Fibroblast of lung (primary cell): ENCODE data around the gene TTC13. TPM values are rescaled to one million over a fixed set of nuclear protein-coding genes. Genes with fewer than 3 reads are reported as not detected.

Experiments
- DNase-seq, 2 donors: peaks; one replicate each; pipeline versions ENCODE4 v3.0.0 to v3.0.0-alpha.2; 2010; ENCODE audit warnings: low read depth in 2 of 2
- H2AFZ ChIP-seq: 2 replicates; pipeline ENCODE4 v1.5.1; 2012; ENCODE audit warnings: low read length, control low read depth, inconsistent platforms
- H3K27ac ChIP-seq: 2 replicates; pipeline ENCODE4 v1.5.1; 2011; ENCODE audit warnings: low read length, control low read depth; ENCODE audit not compliant: insufficient read depth
- H3K27me3 ChIP-seq: 2 replicates; pipeline ENCODE4 v1.5.1; 2011; ENCODE audit warnings: mild to moderate bottlenecking, low read length; ENCODE audit not compliant: control insufficient read depth, insufficient read depth
- H3K36me3 ChIP-seq: 2 replicates; pipeline ENCODE4 v1.5.1; 2011; ENCODE audit warnings: low read length; ENCODE audit not compliant: control insufficient read depth, insufficient read depth
- H3K4me1 ChIP-seq: 2 replicates; pipeline ENCODE4 v1.5.1; 2011; ENCODE audit warnings: low read length; ENCODE audit not compliant: control insufficient read depth, insufficient read depth; ENCODE audit errors: extremely low read depth
- H3K4me2 ChIP-seq: 2 replicates; pipeline ENCODE4 v1.5.1; 2011; ENCODE audit warnings: low read length, control low read depth; ENCODE audit not compliant: insufficient read depth; ENCODE audit errors: extremely low read depth
- H3K4me3 ChIP-seq, 4 experiments: fragments of 200-600 bp in 1 of 4; sonication (generic) in 1 of 4; replicated peaks in 1 of 4; 2 replicates each; pipeline ENCODE4 v1.5.1; 2011 to 2016; ENCODE audit warnings: low read length in 4 of 4, low read depth in 3 of 4, mild to moderate bottlenecking in 3 of 4, control low read depth in 2 of 4, inconsistent platforms in 1 of 4, mixed read lengths in 1 of 4; ENCODE audit not compliant: insufficient read depth in 1 of 4; ENCODE audit errors: control extremely low read depth in 1 of 4
- H3K79me2 ChIP-seq: 2 replicates; pipeline ENCODE4 v1.5.1; 2012; ENCODE audit warnings: mild to moderate bottlenecking, low read length, inconsistent platforms; ENCODE audit not compliant: control insufficient read depth, insufficient read depth
- H3K9ac ChIP-seq: 2 replicates; pipeline ENCODE4 v1.5.1; 2011; ENCODE audit warnings: mild to moderate bottlenecking, low read length, control low read depth; ENCODE audit not compliant: insufficient read depth
- H3K9me3 ChIP-seq: 2 replicates; pipeline ENCODE4 v1.5.1; 2012; ENCODE audit warnings: low read depth, low read length; ENCODE audit not compliant: control insufficient read depth, insufficient read depth
- H4K20me1 ChIP-seq: 2 replicates; pipeline ENCODE4 v1.5.1; 2011; ENCODE audit warnings: low read length; ENCODE audit not compliant: control insufficient read depth, insufficient read depth; ENCODE audit errors: extremely low read depth
- EZH2 ChIP-seq: IDR thresholded peaks from 2 replicates; pipeline ENCODE4 v1.5.1; 2012; ENCODE audit warnings: low read length, control low read depth, mild to moderate bottlenecking; ENCODE audit errors: missing control alignments
- polyA plus RNA-seq, 2 donors: library from polyadenylated mRNA; depleted of rRNA in 1 of 2; stranded (reverse) in 1 of 2; unstranded in 1 of 2; fragments of >200 nt; gene quantifications; 2 replicates each; pipeline ENCODE4 v1.2.1, GENCODE V29; 2011 to 2012; ENCODE audit warnings: missing spikeins in 1 of 2
- total RNA-seq: library from RNA; depleted of rRNA; stranded (reverse); fragments of >200 nt; gene quantifications from 2 replicates; pipeline ENCODE4 v1.2.1, GENCODE V29; 2014
- TF ChIP-seq, protein P1 (sequence below), 2 donors: IDR thresholded peaks in 1 of 2; conservative IDR thresholded peaks in 1 of 2; 1 replicate in 1 of 2; 2 replicates in 1 of 2; pipeline ENCODE4 v1.5.1; 2011 to 2012; ENCODE audit warnings: low read length in 2 of 2, control low read depth in 1 of 2, inconsistent platforms in 1 of 2, low read depth in 1 of 2, mild to moderate bottlenecking in 1 of 2

Gene TTC13
- total and polyA plus RNA-seq, 2 donors (not counting 1 experiment from before 2014, with no cell fraction given): 8.0 to 16.2 TPM

DNA sequence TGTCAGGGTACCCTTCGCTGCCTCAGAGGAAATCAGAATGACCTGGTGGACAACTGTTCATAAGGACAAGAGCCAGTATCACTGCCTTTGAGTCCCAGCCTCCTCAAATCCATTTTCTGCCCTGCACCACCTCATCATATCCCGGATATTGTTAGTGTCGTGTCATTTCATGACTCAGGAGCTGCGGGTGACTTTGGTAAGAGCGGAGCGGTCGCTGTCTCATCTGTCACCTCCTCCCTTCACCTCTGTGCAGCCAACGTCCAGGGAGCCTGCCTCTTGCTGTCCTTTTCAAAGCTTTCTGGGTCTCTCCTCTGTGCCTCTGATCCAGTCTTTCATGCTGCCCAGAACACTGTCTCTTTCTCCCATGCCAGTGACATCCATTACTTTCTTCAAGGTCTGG is 103.3 kb downstream of the TTC13 start:
- H3K79me2 ChIP-seq: no peaks in the 10 kb centered on the region
- no peak for DNase-seq
- peaks cover 15% of the 10 kb centered on the region for H3K4me1 ChIP-seq
- no peak overlapping the region for H3K27ac ChIP-seq
- TF ChIP-seq EZH2: no peak
- TF ChIP-seq, protein P1, sequence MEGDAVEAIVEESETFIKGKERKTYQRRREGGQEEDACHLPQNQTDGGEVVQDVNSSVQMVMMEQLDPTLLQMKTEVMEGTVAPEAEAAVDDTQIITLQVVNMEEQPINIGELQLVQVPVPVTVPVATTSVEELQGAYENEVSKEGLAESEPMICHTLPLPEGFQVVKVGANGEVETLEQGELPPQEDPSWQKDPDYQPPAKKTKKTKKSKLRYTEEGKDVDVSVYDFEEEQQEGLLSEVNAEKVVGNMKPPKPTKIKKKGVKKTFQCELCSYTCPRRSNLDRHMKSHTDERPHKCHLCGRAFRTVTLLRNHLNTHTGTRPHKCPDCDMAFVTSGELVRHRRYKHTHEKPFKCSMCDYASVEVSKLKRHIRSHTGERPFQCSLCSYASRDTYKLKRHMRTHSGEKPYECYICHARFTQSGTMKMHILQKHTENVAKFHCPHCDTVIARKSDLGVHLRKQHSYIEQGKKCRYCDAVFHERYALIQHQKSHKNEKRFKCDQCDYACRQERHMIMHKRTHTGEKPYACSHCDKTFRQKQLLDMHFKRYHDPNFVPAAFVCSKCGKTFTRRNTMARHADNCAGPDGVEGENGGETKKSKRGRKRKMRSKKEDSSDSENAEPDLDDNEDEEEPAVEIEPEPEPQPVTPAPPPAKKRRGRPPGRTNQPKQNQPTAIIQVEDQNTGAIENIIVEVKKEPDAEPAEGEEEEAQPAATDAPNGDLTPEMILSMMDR (conservative IDR thresholded peaks at IDR 0.05 in 1 of 2, IDR thresholded peaks at IDR 0.05 in 1 of 2; ENCODE audit: low read depth in 1 of 2, low read length in 2 of 2): no peak
- no peak overlapping the region for H3K9ac ChIP-seq
- no peaks in the 10 kb centered on the region for H4K20me1 ChIP-seq
- no peak overlapping the region for H2AFZ ChIP-seq
- H3K27me3 ChIP-seq: no peaks in the 10 kb centered on the region
- no peaks in the 10 kb centered on the region for H3K9me3 ChIP-seq
- H3K4me2 ChIP-seq: no peak overlapping the region
- no peaks in the 10 kb centered on the region for H3K36me3 ChIP-seq
- H3K4me3 ChIP-seq: no peak overlapping the region

GRCh38 chr1:230870916-230871315 is 107.7 kb downstream of the TTC13 start:
- Histone ChIP-seq H2AFZ (no peak overlapping the region), H4K20me1 (no peaks in the 10 kb centered on the region), H3K9ac (no peak overlapping the region), H3K9me3 (no peaks in the 10 kb centered on the region), H3K36me3 (no peaks in the 10 kb centered on the region), H3K79me2 (peaks cover 21% of the 10 kb centered on the region), H3K4me1 (peaks cover 9% of the 10 kb centered on the region), H3K4me2 (no peak overlapping the region), H3K4me3 (no peak overlapping the region), H3K27me3 (no peaks in the 10 kb centered on the region), H3K27ac (no peak overlapping the region)
- no peak for DNase-seq
- TF ChIP-seq, protein P1 (conservative IDR thresholded peaks at IDR 0.05 in 1 of 2, IDR thresholded peaks at IDR 0.05 in 1 of 2; ENCODE audit: low read depth in 1 of 2, low read length in 2 of 2): no peak
- no peak for TF ChIP-seq EZH2

DNA sequence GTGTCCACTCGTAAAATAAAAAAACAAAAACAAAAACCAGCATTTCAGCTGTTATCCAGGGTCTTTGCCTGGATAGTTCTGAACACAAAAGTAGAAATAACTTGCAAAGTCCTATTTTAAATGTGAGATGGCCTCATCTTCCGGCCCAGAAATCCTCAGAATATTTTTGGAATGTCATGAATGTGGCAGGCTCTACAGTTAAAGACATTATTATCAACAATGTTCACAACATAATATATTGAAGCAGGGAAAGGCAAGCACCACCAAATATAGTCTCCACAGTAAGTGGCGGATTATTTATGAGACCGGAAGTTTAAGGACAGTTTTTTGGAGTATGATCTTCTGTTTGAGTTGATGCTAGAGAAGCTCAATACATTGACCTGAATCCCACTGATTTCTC is 109.2 kb downstream of the TTC13 start:
- no peak overlapping the region for H3K9ac ChIP-seq
- no peak overlapping the region for H2AFZ ChIP-seq
- H3K4me2 ChIP-seq: peak overlapping the region; percentile 85
- H3K79me2 ChIP-seq: peaks cover 36% of the 10 kb centered on the region
- H4K20me1 ChIP-seq: no peaks in the 10 kb centered on the region
- TF ChIP-seq EZH2: no peak
- TF ChIP-seq, protein P1 (conservative IDR thresholded peaks at IDR 0.05 in 1 of 2, IDR thresholded peaks at IDR 0.05 in 1 of 2; ENCODE audit: low read depth in 1 of 2, low read length in 2 of 2): no peak
- DNase-seq: peak; percentile 33 to 74
- peaks cover 7% of the 10 kb centered on the region for H3K36me3 ChIP-seq
- H3K9me3 ChIP-seq: no peaks in the 10 kb centered on the region
- no peaks in the 10 kb centered on the region for H3K27me3 ChIP-seq
- peaks cover 15% of the 10 kb centered on the region for H3K4me1 ChIP-seq
- H3K4me3 ChIP-seq: peak overlapping the region in 1 of 4 experiments; percentile 61
- H3K27ac ChIP-seq: peak overlapping the region; percentile 87
